WTC11 (cell line): ENCODE measurements around the gene CMTM7. TPM values are rescaled to one million over a fixed set of nuclear protein-coding genes. Genes with fewer than 3 reads are reported as not detected.
"Not testable (repeated sequence)": the region's sequence is repeated elsewhere in the genome, so short reads cannot be mapped to it uniquely, and the experiment has no call there.

Experiments used
- ATAC-seq: fragments of 200-7000 bp; cut with Tn5 transposase; 2 replicates; pipeline ENCODE4 v1.10.0; 2021; ENCODE audit warnings: mild to moderate bottlenecking, moderate library complexity
- CTCF ChIA-PET: fragments of 300-600 bp; sonication (Branson Sonifier 250); formaldehyde crosslinking; loops from one replicate; lab custom pipeline; 2021; ENCODE audit warnings: antibody characterized with exemption; lab: Charles Lee
- POLR2A ChIA-PET: fragments of 350-600 bp; sonication (Branson Sonifier 250); formaldehyde crosslinking; loops from one replicate; lab custom pipeline; 2021; ENCODE audit warnings: antibody characterized with exemption; lab: Charles Lee
- DNase-seq: peaks from one replicate; pipeline ENCODE4 v3.0.0; 2021; ENCODE audit warnings: low spot score
- H3K27ac Mint-ChIP-seq: 2 replicates; pipeline ENCODE4 v1.8.0; 2021; ENCODE audit warnings: mixed read lengths
- H3K27me3 Mint-ChIP-seq: 2 replicates; pipeline ENCODE4 v1.8.0; 2021; ENCODE audit warnings: low read depth, mild to moderate bottlenecking, moderate library complexity, mixed read lengths
- H3K36me3 Mint-ChIP-seq: 2 replicates; pipeline ENCODE4 v1.8.0; 2021; ENCODE audit warnings: mixed read lengths
- H3K4me1 Mint-ChIP-seq: 2 replicates; pipeline ENCODE4 v1.8.0; 2022; ENCODE audit warnings: mixed read lengths
- H3K4me3 Mint-ChIP-seq: 2 replicates; pipeline ENCODE4 v1.8.0; 2021; ENCODE audit warnings: mild to moderate bottlenecking, moderate library complexity, mixed read lengths
- H3K9me3 Mint-ChIP-seq: 2 replicates; pipeline ENCODE4 v1.8.0; 2021; ENCODE audit warnings: mixed read lengths
- ATF6 ChIP-seq: sonication (generic); formaldehyde crosslinking; IDR thresholded peaks from 2 replicates; pipeline ENCODE4 v1.8.1; 2023; ENCODE audit warnings: mild to moderate bottlenecking, missing genetic modification reagents
- CBFB ChIP-seq: sonication (generic); formaldehyde crosslinking; IDR thresholded peaks from 2 replicates; pipeline ENCODE4 v1.8.1; 2022; ENCODE audit warnings: mild to moderate bottlenecking, low read depth, missing genetic modification reagents
- E2F4 ChIP-seq: sonication (generic); formaldehyde crosslinking; IDR thresholded peaks from 2 replicates; pipeline ENCODE4 v1.8.1; 2022; ENCODE audit warnings: low read depth, mild to moderate bottlenecking, moderate library complexity, missing genetic modification reagents, borderline replicate concordance
- E2F5 ChIP-seq: sonication (generic); formaldehyde crosslinking; IDR thresholded peaks from 2 replicates; pipeline ENCODE4 v1.8.1; 2022; ENCODE audit warnings: mild to moderate bottlenecking, moderate library complexity, missing genetic modification reagents
- ELF4 ChIP-seq: sonication (generic); formaldehyde crosslinking; IDR thresholded peaks from 2 replicates; pipeline ENCODE4 v1.8.1; 2022; ENCODE audit warnings: low read depth, mild to moderate bottlenecking, moderate library complexity, missing genetic modification reagents
- IRF1 ChIP-seq: sonication (generic); formaldehyde crosslinking; IDR thresholded peaks from 2 replicates; pipeline ENCODE4 v1.8.0; 2023; ENCODE audit warnings: missing genetic modification reagents
- JAZF1 ChIP-seq: fragments of 250-450 bp; sonication (Bioruptor Pico); IDR thresholded peaks from 2 replicates; pipeline ENCODE4 v1.9.0; 2021; ENCODE audit warnings: moderate library complexity, mild to moderate bottlenecking, inconsistent platforms
- MAX ChIP-seq: sonication (generic); formaldehyde crosslinking; IDR thresholded peaks from 2 replicates; pipeline ENCODE4 v1.8.0; 2022; ENCODE audit warnings: mild to moderate bottlenecking, missing genetic modification reagents
- MXD4 ChIP-seq: fragments of 250-450 bp; sonication (Bioruptor Pico); IDR thresholded peaks from 2 replicates; pipeline ENCODE4 v1.8.0; 2021; ENCODE audit warnings: mild to moderate bottlenecking, moderate library complexity, borderline replicate concordance
- MYBL2 ChIP-seq: sonication (generic); formaldehyde crosslinking; IDR thresholded peaks from 2 replicates; pipeline ENCODE4 v1.8.1; 2023; ENCODE audit warnings: mild to moderate bottlenecking, moderate library complexity, missing genetic modification reagents
- NR1H2 ChIP-seq: sonication (generic); formaldehyde crosslinking; IDR thresholded peaks from 2 replicates; pipeline ENCODE4 v1.9.0; 2021; ENCODE audit warnings: mild to moderate bottlenecking, moderate library complexity, missing genetic modification reagents
- OVOL2 ChIP-seq: fragments of 250-450 bp; sonication (Bioruptor Pico); IDR thresholded peaks from 2 replicates; pipeline ENCODE4 v1.9.0; 2021; ENCODE audit warnings: mild to moderate bottlenecking, borderline replicate concordance
- PRRX2 ChIP-seq: fragments of 250-450 bp; sonication (Bioruptor Pico); IDR thresholded peaks from 2 replicates; pipeline ENCODE4 v1.8.0; 2021; ENCODE audit warnings: mild to moderate bottlenecking
- STAT6 ChIP-seq: sonication (generic); formaldehyde crosslinking; conservative IDR thresholded peaks from 2 replicates; pipeline ENCODE4 v1.8.1; 2023; ENCODE audit warnings: mild to moderate bottlenecking, low read depth, missing genetic modification reagents, moderate library complexity
- TEAD1 ChIP-seq: sonication (generic); formaldehyde crosslinking; IDR thresholded peaks from 2 replicates; pipeline ENCODE4 v1.8.0; 2022; ENCODE audit warnings: mild to moderate bottlenecking, missing genetic modification reagents
- TP53 ChIP-seq: sonication (generic); formaldehyde crosslinking; IDR thresholded peaks from 2 replicates; pipeline ENCODE4 v1.8.1; 2023; ENCODE audit warnings: mild to moderate bottlenecking, missing genetic modification reagents
- ZBTB43 ChIP-seq: sonication (generic); formaldehyde crosslinking; IDR thresholded peaks from 2 replicates; pipeline ENCODE4 v1.8.1; 2023; ENCODE audit warnings: mild to moderate bottlenecking, missing genetic modification reagents
- ZNF232 ChIP-seq: sonication (generic); formaldehyde crosslinking; IDR thresholded peaks from 2 replicates; pipeline ENCODE4 v1.8.0; 2022; ENCODE audit warnings: mild to moderate bottlenecking, missing genetic modification reagents
- ZNF423 ChIP-seq: fragments of 250-450 bp; sonication (Bioruptor Pico); IDR thresholded peaks from 2 replicates; pipeline ENCODE4 v2.1.2; 2022; ENCODE audit warnings: mild to moderate bottlenecking, moderate library complexity
- total RNA-seq: library from RNA; stranded (reverse); gene quantifications from 3 replicates; pipeline ENCODE4 v1.2.3, GENCODE V29; 2021

Gene CMTM7
- total RNA-seq, 1 experiment from 2014 or later, result 23.4 TPM

- Mint-ChIP-seq H3K9me3 (no peaks in the 10 kb centered on the region; the same call in 1 of the 2 replicates), H3K4me1 (peaks cover 5% of the 10 kb centered on the region), H3K4me3 (no peak overlapping the region), H3K27me3 (no peaks in the 10 kb centered on the region), H3K36me3 (peaks cover 11% of the 10 kb centered on the region; the same call in 1 of the 2 replicates), H3K27ac (no peak overlapping the region)
- TF ChIP-seq PRRX2 (CRISPR knock-in tag) (no peak), TEAD1 (CRISPR knock-in tag) (no peak), JAZF1 (CRISPR knock-in tag) (no peak), CBFB (CRISPR knock-in tag) (no peak), ZNF423 (no peak), E2F4 (CRISPR knock-in tag) (no peak), ATF6 (no peak), MXD4 (CRISPR knock-in tag) (no peak), OVOL2 (CRISPR knock-in tag) (no peak), ELF4 (CRISPR knock-in tag) (no peak), NR1H2 (CRISPR knock-in tag) (no peak)
- DNase-seq (no peak), ATAC-seq (no peak)
- POLR2A ChIA-PET, result interaction anchor here (0.6 kb wide), 1 partner anchor 356 kb away, joined by 9 read pairs; no protein-coding TSS in a partner anchor
- CTCF ChIA-PET, result no interaction called here
These were observed 79.6 kb downstream of the CMTM7 start for GRCh38 chr3:32471246-32471645.

GRCh38 chr3:32472151-32472550 lies 80.5 kb downstream of the CMTM7 start:
- peaks cover 11% of the 10 kb centered on the region; the same call in 1 of the 2 replicates for H3K36me3 Mint-ChIP-seq
- H3K9me3 Mint-ChIP-seq, H3K4me1 Mint-ChIP-seq, H3K4me3 Mint-ChIP-seq, H3K27ac Mint-ChIP-seq, DNase-seq, H3K27me3 Mint-ChIP-seq, ATAC-seq, POLR2A ChIA-PET, CTCF ChIA-PET: not testable (repeated sequence)

GRCh38 chr3:32474201-32474600 lies 82.5 kb downstream of the CMTM7 start:
- ChIA-PET CTCF (interaction anchor here (0.9 kb wide), 1 partner anchor 99 kb away, joined by 3 read pairs; no protein-coding TSS in a partner anchor), POLR2A (no interaction called here)
- no peak overlapping the region for H3K4me3 Mint-ChIP-seq
- peaks cover 11% of the 10 kb centered on the region; the same call in 1 of the 2 replicates for H3K36me3 Mint-ChIP-seq
- DNase-seq, result no peak
- H3K4me1 Mint-ChIP-seq, result no peaks in the 10 kb centered on the region
- no peak for TF ChIP-seq TP53 (CRISPR knock-in tag)
- no peak for TF ChIP-seq ZNF232
- TF ChIP-seq PRRX2 (CRISPR knock-in tag), result no peak
- TF ChIP-seq MYBL2, result no peak
- no peak for ATAC-seq
- no peaks in the 10 kb centered on the region for H3K27me3 Mint-ChIP-seq
- H3K27ac Mint-ChIP-seq, result no peak overlapping the region
- no peaks in the 10 kb centered on the region; the same call in 1 of the 2 replicates for H3K9me3 Mint-ChIP-seq

- ChIA-PET CTCF (interaction anchor here (1.0 to 1.9 kb wide), 4 partner anchors 11 to 106 kb away, joined by 3 to 8 read pairs (median 3); no protein-coding TSS in a partner anchor), POLR2A (no interaction called here)
- Mint-ChIP-seq H3K27ac (no peak overlapping the region), H3K27me3 (no peaks in the 10 kb centered on the region), H3K4me3 (no peak overlapping the region), H3K36me3 (0 out of 2 replicates have a peak, but pooled peaks cover 3% of the 10 kb centered on the region), H3K9me3 (no peaks in the 10 kb centered on the region), H3K4me1 (no peaks in the 10 kb centered on the region)
- DNase-seq, result no peak
- no peak for ATAC-seq
- TF ChIP-seq E2F4 (CRISPR knock-in tag) (no peak), STAT6 (CRISPR knock-in tag) (no peak), E2F5 (CRISPR knock-in tag) (no peak), IRF1 (CRISPR knock-in tag) (no peak), MAX (CRISPR knock-in tag) (no peak), ZBTB43 (no peak)
These were observed 89.0 kb downstream of the CMTM7 start for GRCh38 chr3:32480604-32481003.
